A673 (cell line): Measurements from ENCODE around the gene PTPN14.

Experiments used
- CTCF ChIP-seq: fragments of 300-800, 200-600 bp; sonication (generic); conservative IDR thresholded peaks from 2 replicates; pipeline ENCODE4 v1.5.1; 2017; ENCODE audit warnings: low read depth, mild to moderate bottlenecking, antibody characterized with exemption, low read length, moderate library complexity, mixed read lengths
- EZH2 ChIP-seq: fragments of 200-600 bp; sonication (generic); IDR thresholded peaks from 2 replicates; pipeline ENCODE4 v1.6.1; 2017; ENCODE audit warnings: borderline replicate concordance, low read depth, mild to moderate bottlenecking, mixed read lengths, antibody characterized with exemption, low read length; ENCODE audit not compliant: poor library complexity, severe bottlenecking

GRCh38 chr1:214579183-214579582, 27.8 kb upstream of the PTPN14 start:
- TF ChIP-seq CTCF (no peak), EZH2 (no peak)
